H1 (cell line): ENCODE data around the gene TMEM59L. TPM values are rescaled to one million over a fixed set of nuclear protein-coding genes. Genes with fewer than 3 reads are reported as not detected.

Experiments
- ASH2L ChIP-seq: fragments of 200-600, 300-600 bp; sonication (generic); IDR thresholded peaks from one replicate; pipeline ENCODE4 v1.7.1; 2017; ENCODE audit warnings: low read length
- BCL11A ChIP-seq, 2 experiments: IDR thresholded peaks; one replicate each; pipeline ENCODE4 v1.6.1; 2011; ENCODE audit warnings: low read depth in 2 of 2, low read length in 2 of 2, mild to moderate bottlenecking in 2 of 2
- CHD1 ChIP-seq: IDR thresholded peaks from 2 replicates; pipeline ENCODE4 v1.6.1; 2012; ENCODE audit warnings: low read depth, low read length, improper control_type of control experiment
- CTBP2 ChIP-seq: IDR thresholded peaks from 2 replicates; pipeline ENCODE4 v1.7.0; 2011; ENCODE audit warnings: borderline replicate concordance, mild to moderate bottlenecking, moderate library complexity, mixed read lengths, low read length; ENCODE audit not compliant: insufficient read depth, insufficient read length
- EZH2 ChIP-seq: fragments of 200-600 bp; sonication (generic); IDR thresholded peaks from 2 replicates; pipeline ENCODE4 v1.7.1; 2012; ENCODE audit warnings: low read depth, mild to moderate bottlenecking, moderate library complexity, low read length, inconsistent platforms; ENCODE audit not compliant: severe bottlenecking
- JUND ChIP-seq: IDR thresholded peaks from 2 replicates; pipeline ENCODE4 v1.6.1; 2011; ENCODE audit warnings: mild to moderate bottlenecking, improper control_type of control experiment, low read length
- NANOG ChIP-seq: IDR thresholded peaks from 2 replicates; pipeline ENCODE4 v1.6.1; 2011; ENCODE audit warnings: low read length, low read depth, mild to moderate bottlenecking, inconsistent platforms; ENCODE audit not compliant: insufficient read depth, poor library complexity, severe bottlenecking
- YY1 ChIP-seq: IDR thresholded peaks from 2 replicates; pipeline ENCODE4 v1.6.1; 2011; ENCODE audit warnings: low read depth, mild to moderate bottlenecking, low read length
- polyA plus RNA-seq, 7 experiments: library from polyadenylated mRNA; depleted of rRNA in 3 of 7; stranded (reverse) in 5 of 7; unstranded in 2 of 7; fragments of >200 nt in 5 of 7; fragments of 200-250 nt in 2 of 7; gene quantifications; 1 replicate in 5 of 7; 2 replicates in 1 of 7; 4 replicates in 1 of 7; pipeline versions ENCODE4 v1.2.1 to v1.2.3, GENCODE V29; 2011 to 2013; ENCODE audit warnings: missing spikeins in 2 of 7, mixed read lengths in 2 of 7
- total RNA-seq: library from RNA; stranded (reverse); fragmentation: NEBNext Ultra II Directional; extraction: Animal tissue kit (Norgen Biotek cat#: 25700); gene quantifications from 2 replicates; pipeline ENCODE4 v1.2.1, GENCODE V29; 2021
- TF ChIP-seq, protein P1 (sequence below): IDR thresholded peaks from 2 replicates; pipeline ENCODE4 v1.6.1; 2011; ENCODE audit warnings: low read depth, mild to moderate bottlenecking, low read length; ENCODE audit not compliant: insufficient read depth
- TF ChIP-seq, protein P2 (sequence below): IDR thresholded peaks from 2 replicates; pipeline ENCODE4 v1.6.1; 2011; ENCODE audit warnings: low read length, improper control_type of control experiment

Gene TMEM59L
- total and polyA plus RNA-seq, 2 of the 8 experiments (the other 6 are each of a cell fraction or from before 2014, with no cell fraction given), result 4.0 to 12.2 TPM

DNA sequence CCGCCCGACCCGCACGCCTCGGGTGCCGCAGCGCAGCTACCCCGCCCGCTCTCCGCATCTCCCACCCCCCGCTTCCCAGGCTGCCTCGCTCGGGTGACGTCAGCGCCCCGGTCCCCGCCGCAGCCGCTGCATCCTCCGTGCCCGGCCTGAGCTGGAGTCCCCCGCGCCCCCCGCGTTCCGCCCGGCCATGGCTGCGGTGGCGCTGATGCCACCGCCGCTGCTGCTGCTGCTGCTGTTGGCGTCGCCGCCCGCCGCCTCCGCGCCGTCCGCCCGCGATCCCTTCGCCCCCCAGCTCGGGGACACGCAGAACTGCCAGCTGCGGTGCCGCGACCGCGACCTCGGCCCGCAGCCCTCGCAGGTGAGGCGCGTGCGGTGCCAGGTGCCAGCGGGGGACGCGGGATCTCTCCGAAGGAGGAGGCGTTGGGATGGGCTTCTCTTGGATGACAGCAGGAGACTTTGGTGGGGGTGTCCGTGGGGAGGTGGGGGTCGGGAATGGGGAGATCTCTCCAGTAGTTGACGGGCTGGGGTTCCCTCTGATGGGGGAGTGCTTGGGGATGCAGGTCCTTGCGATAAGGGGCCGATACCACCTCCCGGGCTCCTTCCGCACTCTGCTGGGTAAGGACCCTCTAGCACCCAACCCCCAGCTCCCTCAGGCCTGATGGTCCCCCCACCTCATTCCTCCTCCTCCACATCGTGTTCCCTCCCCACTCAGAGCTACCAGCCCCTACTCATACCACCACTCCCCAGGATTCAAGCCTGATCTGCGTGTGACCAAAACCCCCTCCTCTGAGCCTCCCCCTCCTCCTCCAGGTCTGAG, at the start of gene TMEM59L (continued):
- TF ChIP-seq JUND (peak; percentile 15; the same call in 1 of the 2 replicates), CTBP2 (no peak), NANOG (no peak), EZH2 (peak; percentile 83), YY1 (no peak), CHD1 (no peak), ASH2L (no peak), BCL11A (IDR thresholded peaks at IDR 0.05; ENCODE audit: low read depth in 2 of 2, low read length in 2 of 2) (no peak)
- TF ChIP-seq, protein P1, sequence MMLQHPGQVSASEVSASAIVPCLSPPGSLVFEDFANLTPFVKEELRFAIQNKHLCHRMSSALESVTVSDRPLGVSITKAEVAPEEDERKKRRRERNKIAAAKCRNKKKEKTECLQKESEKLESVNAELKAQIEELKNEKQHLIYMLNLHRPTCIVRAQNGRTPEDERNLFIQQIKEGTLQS, result no peak
- TF ChIP-seq, protein P2, sequence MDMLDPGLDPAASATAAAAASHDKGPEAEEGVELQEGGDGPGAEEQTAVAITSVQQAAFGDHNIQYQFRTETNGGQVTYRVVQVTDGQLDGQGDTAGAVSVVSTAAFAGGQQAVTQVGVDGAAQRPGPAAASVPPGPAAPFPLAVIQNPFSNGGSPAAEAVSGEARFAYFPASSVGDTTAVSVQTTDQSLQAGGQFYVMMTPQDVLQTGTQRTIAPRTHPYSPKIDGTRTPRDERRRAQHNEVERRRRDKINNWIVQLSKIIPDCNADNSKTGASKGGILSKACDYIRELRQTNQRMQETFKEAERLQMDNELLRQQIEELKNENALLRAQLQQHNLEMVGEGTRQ, result no peak
